Fibroblast of lung (primary cell): Measurements from ENCODE around the gene COG2. TPM values are rescaled to one million over a fixed set of nuclear protein-coding genes. Genes with fewer than 3 reads are reported as not detected.

ENCODE experiments used
- DNase-seq, 2 donors: peaks; one replicate each; pipeline versions ENCODE4 v3.0.0 to v3.0.0-alpha.2; 2010; ENCODE audit warnings: low read depth in 2 of 2
- H2AFZ ChIP-seq: 2 replicates; pipeline ENCODE4 v1.5.1; 2012; ENCODE audit warnings: low read length, control low read depth, inconsistent platforms
- H3K27ac ChIP-seq: 2 replicates; pipeline ENCODE4 v1.5.1; 2011; ENCODE audit warnings: low read length, control low read depth; ENCODE audit not compliant: insufficient read depth
- H3K27me3 ChIP-seq: 2 replicates; pipeline ENCODE4 v1.5.1; 2011; ENCODE audit warnings: mild to moderate bottlenecking, low read length; ENCODE audit not compliant: control insufficient read depth, insufficient read depth
- H3K36me3 ChIP-seq: 2 replicates; pipeline ENCODE4 v1.5.1; 2011; ENCODE audit warnings: low read length; ENCODE audit not compliant: control insufficient read depth, insufficient read depth
- H3K4me1 ChIP-seq: 2 replicates; pipeline ENCODE4 v1.5.1; 2011; ENCODE audit warnings: low read length; ENCODE audit not compliant: control insufficient read depth, insufficient read depth; ENCODE audit errors: extremely low read depth
- H3K4me2 ChIP-seq: 2 replicates; pipeline ENCODE4 v1.5.1; 2011; ENCODE audit warnings: low read length, control low read depth; ENCODE audit not compliant: insufficient read depth; ENCODE audit errors: extremely low read depth
- H3K4me3 ChIP-seq, 4 experiments: fragments of 200-600 bp in 1 of 4; sonication (generic) in 1 of 4; replicated peaks in 1 of 4; 2 replicates each; pipeline ENCODE4 v1.5.1; 2011 to 2016; ENCODE audit warnings: low read length in 4 of 4, low read depth in 3 of 4, mild to moderate bottlenecking in 3 of 4, control low read depth in 2 of 4, inconsistent platforms in 1 of 4, mixed read lengths in 1 of 4; ENCODE audit not compliant: insufficient read depth in 1 of 4; ENCODE audit errors: control extremely low read depth in 1 of 4
- H3K79me2 ChIP-seq: 2 replicates; pipeline ENCODE4 v1.5.1; 2012; ENCODE audit warnings: mild to moderate bottlenecking, low read length, inconsistent platforms; ENCODE audit not compliant: control insufficient read depth, insufficient read depth
- H3K9ac ChIP-seq: 2 replicates; pipeline ENCODE4 v1.5.1; 2011; ENCODE audit warnings: mild to moderate bottlenecking, low read length, control low read depth; ENCODE audit not compliant: insufficient read depth
- H3K9me3 ChIP-seq: 2 replicates; pipeline ENCODE4 v1.5.1; 2012; ENCODE audit warnings: low read depth, low read length; ENCODE audit not compliant: control insufficient read depth, insufficient read depth
- H4K20me1 ChIP-seq: 2 replicates; pipeline ENCODE4 v1.5.1; 2011; ENCODE audit warnings: low read length; ENCODE audit not compliant: control insufficient read depth, insufficient read depth; ENCODE audit errors: extremely low read depth
- CTCF ChIP-seq, 2 donors: IDR thresholded peaks in 1 of 2; conservative IDR thresholded peaks in 1 of 2; 1 replicate in 1 of 2; 2 replicates in 1 of 2; pipeline ENCODE4 v1.5.1; 2011 to 2012; ENCODE audit warnings: low read length in 2 of 2, control low read depth in 1 of 2, inconsistent platforms in 1 of 2, low read depth in 1 of 2, mild to moderate bottlenecking in 1 of 2
- EZH2 ChIP-seq: IDR thresholded peaks from 2 replicates; pipeline ENCODE4 v1.5.1; 2012; ENCODE audit warnings: low read length, control low read depth, mild to moderate bottlenecking; ENCODE audit errors: missing control alignments
- polyA plus RNA-seq, 2 donors: library from polyadenylated mRNA; depleted of rRNA in 1 of 2; stranded (reverse) in 1 of 2; unstranded in 1 of 2; fragments of >200 nt; gene quantifications; 2 replicates each; pipeline ENCODE4 v1.2.1, GENCODE V29; 2011 to 2012; ENCODE audit warnings: missing spikeins in 1 of 2
- total RNA-seq: library from RNA; depleted of rRNA; stranded (reverse); fragments of >200 nt; gene quantifications from 2 replicates; pipeline ENCODE4 v1.2.1, GENCODE V29; 2014

COG2 gene
- total and polyA plus RNA-seq, 2 donors (not counting 1 experiment from before 2014, with no cell fraction given), result 15.4 to 21.5 TPM

GRCh38 chr1:230620649-230621323 lies 21.5 kb upstream of the COG2 start:
- no peak overlapping the region for H3K27ac ChIP-seq
- H4K20me1 ChIP-seq, result no peaks in the 10 kb centered on the region
- no peak for DNase-seq
- no peak overlapping the region for H3K9ac ChIP-seq
- H3K4me2 ChIP-seq, result no peak overlapping the region
- H2AFZ ChIP-seq, result no peak overlapping the region
- H3K36me3 ChIP-seq, result no peaks in the 10 kb centered on the region
- H3K79me2 ChIP-seq, result no peaks in the 10 kb centered on the region
- TF ChIP-seq EZH2, result no peak
- TF ChIP-seq CTCF (conservative IDR thresholded peaks at IDR 0.05 in 1 of 2, IDR thresholded peaks at IDR 0.05 in 1 of 2; ENCODE audit: low read depth in 1 of 2, low read length in 2 of 2), result no peak
- H3K9me3 ChIP-seq, result no peaks in the 10 kb centered on the region
- H3K27me3 ChIP-seq, result no peaks in the 10 kb centered on the region
- no peaks in the 10 kb centered on the region for H3K4me1 ChIP-seq
- H3K4me3 ChIP-seq, result no peak overlapping the region

GRCh38 chr1:230621324-230622030 lies 20.8 kb upstream of the COG2 start:
- H3K4me3 ChIP-seq, result no peak overlapping the region
- DNase-seq, result no peak
- TF ChIP-seq EZH2, result no peak
- no peak for TF ChIP-seq CTCF (conservative IDR thresholded peaks at IDR 0.05 in 1 of 2, IDR thresholded peaks at IDR 0.05 in 1 of 2; ENCODE audit: low read depth in 1 of 2, low read length in 2 of 2)
- H3K27me3 ChIP-seq, result no peaks in the 10 kb centered on the region
- no peaks in the 10 kb centered on the region for H3K9me3 ChIP-seq
- no peaks in the 10 kb centered on the region for H3K36me3 ChIP-seq
- no peak overlapping the region for H3K4me2 ChIP-seq
- H4K20me1 ChIP-seq, result no peaks in the 10 kb centered on the region
- no peak overlapping the region for H3K9ac ChIP-seq
- H3K27ac ChIP-seq, result no peak overlapping the region
- H3K4me1 ChIP-seq, result no peaks in the 10 kb centered on the region
- H3K79me2 ChIP-seq, result no peaks in the 10 kb centered on the region
- H2AFZ ChIP-seq, result no peak overlapping the region

GRCh38 chr1:230622151-230622550 lies 20.1 kb upstream of the COG2 start:
- H3K4me3 ChIP-seq, result no peak overlapping the region
- no peak overlapping the region for H3K9ac ChIP-seq
- H3K27me3 ChIP-seq, result no peaks in the 10 kb centered on the region
- TF ChIP-seq EZH2 (no peak), CTCF (conservative IDR thresholded peaks at IDR 0.05 in 1 of 2, IDR thresholded peaks at IDR 0.05 in 1 of 2; ENCODE audit: low read depth in 1 of 2, low read length in 2 of 2) (no peak)
- no peaks in the 10 kb centered on the region for H3K4me1 ChIP-seq
- H4K20me1 ChIP-seq, result no peaks in the 10 kb centered on the region
- no peaks in the 10 kb centered on the region for H3K9me3 ChIP-seq
- H3K4me2 ChIP-seq, result no peak overlapping the region
- H2AFZ ChIP-seq, result no peak overlapping the region
- no peak for DNase-seq
- no peak overlapping the region for H3K27ac ChIP-seq
- no peaks in the 10 kb centered on the region for H3K79me2 ChIP-seq
- H3K36me3 ChIP-seq, result no peaks in the 10 kb centered on the region
